CD4-positive, alpha-beta T cell treated with Interleukin-4 for 1 hour (primary cell): ENCODE data around the gene R3HCC1L.
A peak's percentile ranks its signal among the peaks of the same experiment; 100 is the strongest.

Experiments used
- DNase-seq, 2 donors: peaks; one replicate each; pipeline ENCODE4 v3.0.0-alpha.2; 2020 to 2022

Gene R3HCC1L

GRCh38 chr10:98134431-98135221, at the start of gene R3HCC1L:
TSS of gene R3HCC1L (plus strand) at chr10:98134657. CDS start at chr10:98208115, 73,458 bp downstream.
- peak; percentile 92 to 93 for DNase-seq

DNA sequence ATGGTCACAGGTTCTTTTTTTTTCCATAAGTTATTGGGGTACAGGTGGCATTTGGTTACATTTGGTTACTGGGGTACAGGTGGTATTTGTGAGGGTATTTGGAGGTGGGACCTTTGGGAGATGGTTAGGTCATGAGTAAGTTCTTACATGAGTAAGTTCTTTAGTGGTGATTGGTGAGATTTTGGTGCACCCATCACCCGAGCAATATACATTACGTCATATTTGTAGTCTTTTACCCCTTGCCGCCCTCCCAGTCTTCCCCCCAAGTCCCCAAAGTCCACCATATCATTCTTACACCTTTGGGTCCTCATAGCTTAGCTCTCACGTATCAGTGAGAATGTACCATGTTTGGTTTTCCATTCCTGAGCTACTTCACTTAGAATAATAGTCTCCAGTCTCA, 49.2 kb upstream of the R3HCC1L start:
- DNase-seq = no peak

DNA sequence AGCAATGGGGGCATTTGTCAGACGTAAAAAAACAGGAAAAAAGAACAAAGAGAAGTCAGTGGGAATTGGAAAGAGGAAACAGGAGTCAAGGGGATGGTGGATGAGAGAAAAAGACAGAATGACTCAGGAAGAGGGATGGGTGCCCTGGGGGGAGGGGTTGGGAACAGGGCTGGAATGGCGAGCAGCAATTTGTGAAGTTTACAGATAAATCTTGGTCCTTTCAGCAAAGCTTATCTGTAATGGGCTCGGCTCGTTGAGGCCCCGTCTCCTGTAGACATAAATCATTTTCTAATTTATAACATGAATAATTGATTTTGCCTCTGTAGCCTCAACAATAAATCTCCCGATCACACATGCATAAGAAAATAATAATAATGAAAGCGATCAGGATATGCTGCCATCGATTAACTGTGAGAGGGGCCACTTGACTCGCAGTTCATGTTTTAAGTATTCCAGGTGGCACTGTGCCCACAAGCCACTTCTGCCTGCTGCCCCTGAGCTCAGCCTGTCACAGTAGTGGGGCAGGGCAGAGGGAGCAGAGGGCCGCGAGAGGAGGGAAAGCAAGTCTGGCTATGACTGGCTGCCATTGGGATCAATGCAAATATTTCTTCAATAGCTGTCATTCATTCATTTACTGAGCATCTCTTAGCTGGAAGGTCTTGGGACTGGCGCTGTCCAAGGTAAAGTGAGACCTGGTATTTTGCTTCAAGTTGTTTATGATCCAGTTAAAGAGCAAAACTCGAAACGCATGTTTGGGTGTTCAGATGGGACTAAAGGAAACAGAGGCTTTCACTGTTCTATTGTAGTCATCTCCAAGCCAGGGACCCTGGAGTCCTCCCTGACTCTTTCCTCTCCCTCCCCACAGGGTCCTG, 47.4 kb upstream of the R3HCC1L start:
- DNase-seq = no peak

DNA sequence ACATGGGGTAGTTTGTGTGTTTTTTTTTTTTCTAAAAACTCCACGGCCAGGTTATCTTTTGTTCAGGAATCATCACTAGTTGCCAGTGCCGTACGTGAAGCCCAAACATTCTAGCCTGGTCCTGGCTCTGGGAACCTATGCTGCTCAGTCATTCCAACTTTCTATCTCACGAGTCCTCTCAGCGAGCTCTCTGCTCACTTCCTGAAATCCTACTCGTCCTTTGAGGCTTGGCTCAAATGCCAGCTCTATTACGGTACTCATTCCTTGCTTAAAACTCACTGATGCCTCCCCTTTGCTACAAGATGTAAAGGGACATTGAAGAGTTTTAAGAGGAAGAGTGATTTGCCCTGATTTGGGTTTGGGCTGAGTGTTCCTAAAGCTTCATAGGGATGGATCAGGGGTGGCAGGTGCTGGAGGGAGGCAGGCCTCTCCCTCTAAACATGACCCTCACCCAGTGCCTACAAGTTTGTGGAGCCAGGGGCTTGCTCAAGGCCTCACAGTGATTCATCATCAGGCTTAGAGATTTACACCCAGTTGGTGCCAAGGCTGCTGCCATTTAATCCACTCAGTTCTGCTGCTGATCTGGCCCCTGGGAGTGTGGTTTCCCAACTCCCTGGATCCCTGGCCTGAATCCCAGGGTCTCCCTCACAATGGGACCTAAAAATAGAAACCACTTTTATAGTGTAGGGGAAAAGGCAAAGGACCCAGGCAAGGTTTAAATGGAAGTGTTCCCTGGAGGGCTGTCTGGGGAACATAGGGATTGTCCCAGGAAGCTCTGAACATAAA, 46.1 kb upstream of the R3HCC1L start:
- no peak for DNase-seq

DNA sequence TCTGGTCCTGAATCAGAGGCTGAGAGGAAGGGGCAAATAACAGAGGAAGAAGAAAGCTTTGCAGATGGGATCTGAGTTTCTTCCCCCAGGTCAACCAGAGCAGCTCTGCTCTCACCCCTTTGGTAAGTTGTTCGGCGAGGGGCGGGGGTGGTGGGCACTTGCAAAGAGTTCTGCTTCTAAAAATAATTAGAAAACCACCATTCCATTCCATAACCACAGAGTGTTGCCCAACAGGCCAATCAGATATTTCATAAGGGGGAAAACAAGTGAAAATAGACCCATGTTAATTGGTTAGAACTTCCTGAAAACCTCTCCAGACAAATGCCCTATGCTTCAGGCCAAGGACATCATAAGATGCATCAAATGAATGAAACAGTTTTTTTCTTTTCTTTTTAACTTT, 43.6 kb upstream of the R3HCC1L start:
- no peak for DNase-seq

GRCh38 chr10:98096316-98096715, 38.1 kb upstream of the R3HCC1L start:
- no peak for DNase-seq

DNA sequence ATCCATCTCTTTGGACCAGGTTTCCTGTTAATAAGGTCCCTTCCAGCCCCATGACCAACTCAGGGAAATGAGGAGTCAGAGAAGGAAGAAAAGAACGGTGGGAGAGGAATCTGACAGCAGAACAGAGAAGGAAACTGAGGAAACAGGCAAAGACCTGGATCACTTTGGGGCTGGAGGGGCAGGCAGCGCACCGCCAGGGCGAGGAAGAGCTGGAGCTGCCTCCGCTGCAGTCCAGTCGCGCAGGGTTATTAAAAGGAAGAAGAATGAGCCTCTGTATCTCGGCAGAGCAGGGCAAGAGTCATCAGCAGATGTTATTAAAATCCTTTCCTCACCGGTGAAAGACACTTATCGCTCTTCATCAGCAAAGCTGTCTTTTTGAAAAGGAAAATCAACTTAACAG, 37.7 kb upstream of the R3HCC1L start:
- no peak for DNase-seq

DNA sequence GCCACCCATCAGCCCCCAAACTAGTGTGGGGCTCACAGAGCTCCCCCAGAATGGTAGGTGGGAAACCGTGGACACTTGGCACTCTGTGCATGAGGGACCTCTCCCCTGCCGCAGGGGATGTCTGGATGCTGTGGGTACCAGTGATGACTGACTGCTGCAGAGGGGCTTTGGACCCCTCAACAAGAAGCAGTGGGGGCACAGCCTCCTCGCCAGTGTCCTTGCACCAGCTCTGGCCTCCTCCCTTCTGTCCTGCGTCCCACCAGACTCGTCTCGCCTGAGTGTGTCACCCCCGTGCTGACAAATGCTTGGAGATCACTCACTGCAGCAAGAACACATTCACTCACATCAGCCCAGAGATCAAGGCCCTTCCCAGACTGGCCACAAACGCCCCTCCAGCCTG, 37.3 kb upstream of the R3HCC1L start:
- DNase-seq = no peak

- no peak for DNase-seq
Measured at GRCh38 chr10:98097616-98098015, 36.8 kb upstream of the R3HCC1L start.

- DNase-seq = no peak
Measured at GRCh38 chr10:98098247-98098646, 36.2 kb upstream of the R3HCC1L start.

GRCh38 chr10:98100476-98100875, 34.0 kb upstream of the R3HCC1L start:
- DNase-seq = no peak

- DNase-seq = no peak
Measured at GRCh38 chr10:98101366-98101765, 33.1 kb upstream of the R3HCC1L start.

GRCh38 chr10:98104125-98104524, 30.3 kb upstream of the R3HCC1L start:
- no peak for DNase-seq

DNA sequence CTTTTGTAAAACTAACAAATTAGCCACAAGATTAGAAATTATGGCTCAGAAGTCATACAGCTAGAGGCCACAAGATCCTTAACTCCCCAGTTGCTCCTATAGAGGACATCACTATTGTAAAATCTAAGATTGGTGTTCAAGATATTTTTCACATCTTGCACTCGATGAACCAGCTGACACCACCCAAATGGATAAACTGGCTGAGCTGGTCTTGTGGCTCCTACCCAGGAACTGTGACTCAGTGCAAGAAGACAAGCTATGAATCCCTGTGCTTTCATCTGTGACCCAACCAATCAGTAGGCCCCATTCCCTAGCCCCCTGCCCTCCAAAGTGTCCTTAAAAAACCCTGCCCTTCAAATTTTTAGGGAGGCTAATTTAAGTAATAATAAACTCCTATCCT, 27.9 kb upstream of the R3HCC1L start:
- no peak for DNase-seq

DNA sequence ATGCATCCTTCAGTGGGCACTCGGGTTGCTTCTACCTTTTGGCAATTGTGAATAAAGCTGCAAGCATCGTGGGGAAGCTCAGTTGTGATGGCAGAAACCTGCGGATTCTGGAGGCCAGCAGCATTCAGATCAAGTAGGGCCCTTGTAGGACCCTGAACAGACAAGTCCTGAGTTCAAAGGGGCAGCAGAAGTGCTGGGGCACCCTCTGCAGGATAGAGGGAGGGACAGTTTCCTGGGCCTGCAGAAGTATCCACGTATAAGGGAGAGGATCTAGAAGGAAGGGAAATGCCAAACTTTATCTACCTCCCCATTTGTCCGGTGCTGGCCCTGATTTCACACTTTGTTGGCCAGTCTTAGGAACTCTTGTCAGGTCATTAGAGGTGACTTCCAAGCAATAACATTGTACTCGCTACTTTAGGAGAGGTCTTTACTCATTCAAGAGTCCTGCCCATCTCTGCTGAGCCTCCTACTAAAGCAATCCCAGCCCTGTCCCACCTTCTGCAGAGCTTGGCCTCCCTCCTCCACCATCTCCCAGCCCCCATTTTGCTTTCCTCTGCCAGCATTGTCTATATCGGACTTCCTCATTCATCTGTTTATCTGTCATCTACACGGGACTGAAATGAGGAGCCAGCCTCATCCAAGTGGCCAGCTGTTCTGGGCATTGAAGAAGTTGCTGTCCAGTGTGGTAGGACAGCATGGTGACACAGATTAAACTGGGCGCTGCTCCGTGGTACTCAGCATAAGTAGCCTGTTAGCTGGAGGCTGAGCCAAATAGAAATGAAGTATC, 26.6 kb upstream of the R3HCC1L start:
- DNase-seq = no peak

- DNase-seq = no peak
Measured at GRCh38 chr10:98110356-98110755, 24.1 kb upstream of the R3HCC1L start.

DNA sequence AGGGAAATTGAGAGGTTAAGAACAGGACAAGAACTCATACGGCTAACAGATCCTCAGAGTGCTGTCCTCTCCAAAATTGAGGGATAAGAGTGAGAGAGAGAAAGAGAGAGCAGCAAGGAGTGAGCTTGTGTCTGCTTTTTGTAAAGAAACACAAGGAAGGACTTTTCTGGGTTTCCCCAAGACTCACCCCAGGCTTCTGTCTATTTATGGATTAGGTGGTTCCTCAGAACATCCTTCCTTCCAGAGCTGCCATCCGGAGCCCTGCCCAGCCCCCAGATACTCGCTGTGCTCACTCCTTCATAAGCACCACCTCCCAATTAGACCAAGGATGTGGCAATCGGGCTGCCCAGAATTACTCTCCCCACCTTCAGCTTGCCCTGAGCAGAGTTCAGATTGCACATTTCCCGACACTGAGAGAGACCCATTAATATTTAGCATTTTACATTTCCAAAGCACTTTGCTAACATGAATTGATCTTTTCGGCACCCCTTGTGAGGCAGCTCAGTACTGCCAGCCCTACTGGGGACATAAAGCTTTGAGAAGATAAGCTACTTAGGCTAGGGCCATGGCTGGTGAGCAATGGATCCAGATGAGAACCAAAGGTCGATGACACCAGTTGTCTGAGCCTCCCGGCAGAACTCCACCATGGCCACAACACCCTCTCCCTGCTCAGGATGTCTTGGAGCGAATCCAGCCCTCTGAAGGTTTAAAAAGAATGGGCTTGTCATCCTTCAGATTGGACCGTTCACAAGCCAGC, 19.2 kb upstream of the R3HCC1L start:
- no peak for DNase-seq

DNA sequence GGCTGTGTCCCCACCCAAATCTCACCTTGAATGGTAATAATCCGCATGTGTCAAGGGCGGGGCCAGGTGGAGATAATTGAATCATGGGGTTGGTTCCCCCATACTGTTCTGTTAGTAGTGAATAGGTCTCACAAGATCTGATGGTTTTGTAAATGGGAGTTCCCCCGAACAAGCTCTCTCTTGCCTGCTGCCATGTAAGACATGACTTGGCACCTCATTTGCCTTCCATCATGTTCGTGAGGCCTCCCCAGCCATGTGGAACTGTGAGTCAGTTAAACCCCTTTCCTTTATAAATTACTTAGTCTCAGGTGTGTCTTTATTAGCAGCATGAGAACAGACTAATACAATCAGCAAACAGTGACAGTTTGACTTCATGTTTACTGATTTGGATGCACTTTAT, 14.6 kb upstream of the R3HCC1L start:
- no peak for DNase-seq

GRCh38 chr10:98125940-98126631, 8.4 kb upstream of the R3HCC1L start:
- DNase-seq = no peak

DNA sequence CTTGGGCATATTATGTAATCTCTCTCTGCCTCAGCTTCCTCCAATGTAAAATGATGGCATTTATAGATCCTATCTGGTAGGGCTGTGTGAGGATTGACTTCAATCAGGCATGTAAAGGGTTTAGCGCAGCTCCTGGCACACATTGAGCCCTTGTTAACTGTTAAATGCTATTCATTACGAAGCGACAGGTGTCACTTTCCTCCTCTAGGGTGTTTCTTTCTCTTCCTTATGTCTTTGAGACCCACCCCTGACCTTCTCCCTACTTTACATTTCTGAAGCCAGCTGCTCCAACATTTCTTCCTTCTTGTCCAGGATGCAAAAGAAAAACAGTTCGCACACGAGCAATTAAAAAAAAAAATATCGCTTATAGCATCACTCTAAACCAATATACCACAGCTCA, 5.7 kb upstream of the R3HCC1L start:
- no peak for DNase-seq

DNA sequence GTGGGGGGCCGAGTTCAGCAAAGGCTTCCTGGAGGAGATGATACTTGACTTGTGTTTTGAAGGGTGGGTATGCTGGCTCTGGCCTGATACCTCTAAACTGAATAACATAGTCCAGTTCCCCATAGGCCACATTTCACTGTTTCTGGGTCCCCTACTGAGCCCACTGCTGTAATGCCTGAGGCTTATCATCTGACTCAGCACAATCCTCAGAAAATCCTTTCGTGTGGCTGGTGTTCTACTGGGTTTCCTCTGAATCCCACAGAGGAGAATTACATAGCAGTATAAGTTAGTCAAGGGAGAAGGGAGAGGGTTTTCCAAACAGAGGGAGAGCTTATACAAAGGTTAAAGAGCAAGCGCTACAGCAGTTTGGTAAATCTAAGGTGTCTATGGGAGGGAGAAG, 2.8 kb upstream of the R3HCC1L start:
- DNase-seq = no peak
